ENCODE results near the gene CWC27. TPM values are rescaled to one million over a fixed set of nuclear protein-coding genes. Genes with fewer than 3 reads are reported as not detected.

Gene CWC27
- total RNA-seq, 2 donors from 2014 or later: 8.5 to 12.5 TPM

GRCh38 chr5:64742821-64743220 is 25.9 kb upstream of the CWC27 start:
- no peaks in the 10 kb centered on the region for H3K4me1 ChIP-seq (replicated peaks)
- DNase-seq (ENCODE audit: low spot score): no peak
- TF ChIP-seq, protein P1, sequence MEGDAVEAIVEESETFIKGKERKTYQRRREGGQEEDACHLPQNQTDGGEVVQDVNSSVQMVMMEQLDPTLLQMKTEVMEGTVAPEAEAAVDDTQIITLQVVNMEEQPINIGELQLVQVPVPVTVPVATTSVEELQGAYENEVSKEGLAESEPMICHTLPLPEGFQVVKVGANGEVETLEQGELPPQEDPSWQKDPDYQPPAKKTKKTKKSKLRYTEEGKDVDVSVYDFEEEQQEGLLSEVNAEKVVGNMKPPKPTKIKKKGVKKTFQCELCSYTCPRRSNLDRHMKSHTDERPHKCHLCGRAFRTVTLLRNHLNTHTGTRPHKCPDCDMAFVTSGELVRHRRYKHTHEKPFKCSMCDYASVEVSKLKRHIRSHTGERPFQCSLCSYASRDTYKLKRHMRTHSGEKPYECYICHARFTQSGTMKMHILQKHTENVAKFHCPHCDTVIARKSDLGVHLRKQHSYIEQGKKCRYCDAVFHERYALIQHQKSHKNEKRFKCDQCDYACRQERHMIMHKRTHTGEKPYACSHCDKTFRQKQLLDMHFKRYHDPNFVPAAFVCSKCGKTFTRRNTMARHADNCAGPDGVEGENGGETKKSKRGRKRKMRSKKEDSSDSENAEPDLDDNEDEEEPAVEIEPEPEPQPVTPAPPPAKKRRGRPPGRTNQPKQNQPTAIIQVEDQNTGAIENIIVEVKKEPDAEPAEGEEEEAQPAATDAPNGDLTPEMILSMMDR (IDR thresholded peaks at IDR 0.05): no peak
- H3K4me3 ChIP-seq: no peak overlapping the region
- no peaks in the 10 kb centered on the region for H3K27me3 ChIP-seq (replicated peaks; ENCODE audit: insufficient read depth)
- no peaks in the 10 kb centered on the region for H3K36me3 ChIP-seq
- intact Hi-C loops (cut with DNase I): no loop called here
- H3K27ac ChIP-seq: no peak overlapping the region
- no peaks in the 10 kb centered on the region for H3K9me3 ChIP-seq

DNA sequence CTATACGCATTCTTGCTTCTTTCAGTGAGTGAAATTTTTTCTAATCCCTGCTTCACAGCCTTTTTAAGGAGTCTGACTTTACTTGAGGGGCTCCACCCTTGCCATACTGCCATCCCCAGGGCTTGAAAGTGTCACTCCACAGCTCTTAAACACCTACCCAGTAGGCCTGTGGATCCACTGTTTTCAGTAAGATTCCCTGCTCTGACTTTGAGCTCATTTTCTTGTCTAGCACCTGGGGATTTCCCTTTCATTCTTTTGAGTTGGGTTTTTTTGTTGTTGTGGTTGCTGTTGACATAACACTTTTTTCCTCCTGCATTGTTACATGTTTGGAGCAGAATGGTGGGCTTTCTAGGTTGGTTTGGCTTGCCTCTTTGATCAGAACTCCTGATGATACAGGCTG is 23.8 kb upstream of the CWC27 start:
- H3K9me3 ChIP-seq: no peaks in the 10 kb centered on the region
- intact Hi-C loops (cut with DNase I): no loop called here
- H3K4me3 ChIP-seq: no peak overlapping the region
- no peaks in the 10 kb centered on the region for H3K4me1 ChIP-seq (replicated peaks)
- DNase-seq (ENCODE audit: low spot score): no peak
- no peaks in the 10 kb centered on the region for H3K36me3 ChIP-seq
- H3K27ac ChIP-seq: no peak overlapping the region
- 91% methylated on average over 1 of the region's 1 CpG for WGBS
- H3K27me3 ChIP-seq (replicated peaks; ENCODE audit: insufficient read depth): no peaks in the 10 kb centered on the region
- TF ChIP-seq, protein P1 (IDR thresholded peaks at IDR 0.05): no peak
- TF ChIP-seq POLR2AphosphoS5 (IDR thresholded peaks at IDR 0.05) (no peak), POLR2A (IDR thresholded peaks at IDR 0.05) (no peak)

DNA sequence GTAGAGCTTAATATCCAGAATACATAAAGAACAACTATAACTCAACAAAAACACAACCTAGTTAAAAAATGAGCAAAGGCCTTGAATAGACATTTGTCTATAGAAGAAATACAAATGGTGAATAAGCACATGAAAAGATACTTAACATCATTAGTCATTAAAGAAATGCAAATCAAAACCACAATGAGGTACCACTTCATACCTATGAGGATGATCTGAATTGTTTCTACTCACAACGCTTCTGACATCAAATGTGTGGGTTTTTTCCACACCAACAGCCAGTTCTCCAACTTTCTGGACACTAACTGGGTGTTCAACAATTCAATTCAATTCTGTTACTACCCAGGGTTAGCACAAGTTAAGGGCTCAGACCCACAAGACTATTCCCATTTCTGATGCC is 22.3 kb upstream of the CWC27 start:
- Histone ChIP-seq H3K27ac (no peak overlapping the region), H3K36me3 (no peaks in the 10 kb centered on the region), H3K9me3 (no peaks in the 10 kb centered on the region), H3K27me3 (replicated peaks; ENCODE audit: insufficient read depth) (no peaks in the 10 kb centered on the region), H3K4me1 (replicated peaks) (no peaks in the 10 kb centered on the region), H3K4me3 (no peak overlapping the region)
- TF ChIP-seq POLR2AphosphoS5 (IDR thresholded peaks at IDR 0.05) (no peak), POLR2A (IDR thresholded peaks at IDR 0.05) (no peak)
- TF ChIP-seq, protein P1 (IDR thresholded peaks at IDR 0.05): no peak
- 97% methylated on average over 1 of the region's 1 CpG for WGBS
- intact Hi-C loops (cut with DNase I): no loop called here
- no peak for DNase-seq (ENCODE audit: low spot score)

DNA sequence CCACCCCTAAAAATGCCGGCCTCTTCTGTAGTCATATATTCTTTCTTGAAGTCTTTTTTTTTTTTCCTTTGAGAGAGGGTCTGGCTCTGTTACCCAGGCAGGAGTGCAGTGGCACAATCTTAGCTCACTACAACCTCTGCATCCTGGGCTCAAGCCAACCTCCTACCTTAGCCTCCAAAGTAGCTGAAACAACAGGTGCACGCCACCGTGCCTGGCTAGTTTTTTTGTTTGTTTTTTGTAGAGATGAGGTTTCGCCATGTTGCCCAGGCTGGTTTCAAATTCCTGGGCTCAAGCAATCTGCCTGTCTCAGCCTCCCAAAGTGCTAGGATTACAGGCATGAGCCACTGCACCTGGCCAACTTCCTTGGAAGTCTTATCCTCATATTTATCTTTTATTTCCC is 19.3 kb upstream of the CWC27 start:
- Histone ChIP-seq H3K27ac (no peak overlapping the region), H3K36me3 (no peaks in the 10 kb centered on the region), H3K27me3 (replicated peaks; ENCODE audit: insufficient read depth) (no peaks in the 10 kb centered on the region), H3K4me3 (no peak overlapping the region), H3K9me3 (no peaks in the 10 kb centered on the region), H3K4me1 (replicated peaks) (no peaks in the 10 kb centered on the region)
- TF ChIP-seq POLR2AphosphoS5 (IDR thresholded peaks at IDR 0.05) (no peak), POLR2A (IDR thresholded peaks at IDR 0.05) (no peak)
- TF ChIP-seq, protein P1 (IDR thresholded peaks at IDR 0.05): no peak
- intact Hi-C loops (cut with DNase I): no loop called here
- 79% methylated on average over 4 of the region's 4 CpGs for WGBS
- DNase-seq (ENCODE audit: low spot score): no peak

- no peak overlapping the region for H3K4me3 ChIP-seq
- H3K27me3 ChIP-seq (replicated peaks; ENCODE audit: insufficient read depth): no peaks in the 10 kb centered on the region
- intact Hi-C loops (cut with DNase I): no loop called here
- no peak overlapping the region for H3K27ac ChIP-seq
- no peaks in the 10 kb centered on the region for H3K36me3 ChIP-seq
- 92% methylated on average over 2 of the region's 2 CpGs for WGBS
- no peak for TF ChIP-seq POLR2AphosphoS5 (IDR thresholded peaks at IDR 0.05)
- TF ChIP-seq POLR2A (IDR thresholded peaks at IDR 0.05): no peak
- TF ChIP-seq, protein P1 (IDR thresholded peaks at IDR 0.05): no peak
- no peaks in the 10 kb centered on the region for H3K9me3 ChIP-seq
- no peaks in the 10 kb centered on the region for H3K4me1 ChIP-seq (replicated peaks)
- DNase-seq (ENCODE audit: low spot score): no peak
These were observed 14.7 kb upstream of the CWC27 start for GRCh38 chr5:64754066-64754465.
